ENCODE results near the gene PRKCSH.
"Not testable (repeated sequence)": the region's sequence is repeated elsewhere in the genome, so short reads cannot be mapped to it uniquely, and the experiment has no call there.

PRKCSH gene

GRCh38 chr19:11453468-11454341, 18.3 kb downstream of the PRKCSH start:
- TF ChIP-seq ZFX (IDR thresholded peaks at IDR 0.05) (no peak), CTCF (conservative IDR thresholded peaks at IDR 0.05) (no peak; the same call in 1 of the 2 replicates)
- H3K27ac ChIP-seq: no peak overlapping the region

GRCh38 chr19:11455233-11455554, 19.8 kb downstream of the PRKCSH start:
- not testable (repeated sequence) for H3K27ac ChIP-seq

- TF ChIP-seq CTCF (conservative IDR thresholded peaks at IDR 0.05) (no peak), ZFX (IDR thresholded peaks at IDR 0.05) (no peak)
Measured at GRCh38 chr19:11456659-11457058, 21.2 kb downstream of the PRKCSH start.

GRCh38 chr19:11457115-11457514, 21.7 kb downstream of the PRKCSH start:
- TF ChIP-seq CTCF (conservative IDR thresholded peaks at IDR 0.05) (no peak), ZFX (IDR thresholded peaks at IDR 0.05) (no peak)
- no peak overlapping the region for H3K27ac ChIP-seq

More at GRCh38 chr19:11456659-11457058, 21.2 kb downstream of the PRKCSH start:
- H3K27ac ChIP-seq: no peak overlapping the region

GRCh38 chr19:11457831-11458230, 22.4 kb downstream of the PRKCSH start:
- TF ChIP-seq ZFX (IDR thresholded peaks at IDR 0.05): no peak
- no peak for TF ChIP-seq CTCF (conservative IDR thresholded peaks at IDR 0.05)
- H3K27ac ChIP-seq: no peak overlapping the region

- TF ChIP-seq CTCF (conservative IDR thresholded peaks at IDR 0.05): no peak
- no peak for TF ChIP-seq ZFX (IDR thresholded peaks at IDR 0.05)
- no peak overlapping the region for H3K27ac ChIP-seq
Measured at GRCh38 chr19:11458236-11458900, 22.9 kb downstream of the PRKCSH start.

GRCh38 chr19:11458912-11459311, 23.5 kb downstream of the PRKCSH start:
- not testable (repeated sequence) for H3K27ac ChIP-seq

- H3K27ac ChIP-seq: no peak overlapping the region
- TF ChIP-seq ZFX (IDR thresholded peaks at IDR 0.05) (no peak), CTCF (conservative IDR thresholded peaks at IDR 0.05) (no peak)
Measured at GRCh38 chr19:11460207-11460606, 24.8 kb downstream of the PRKCSH start.

Data from C4-2B (cell line).